ENCODE data around the gene IGFALS.

The IGFALS gene

GRCh38 chr16:1793578-1794220 is at the start of gene IGFALS:
Gene IGFALS, minus strand, starts transcription at chr16:1793705. Its CDS starts 53 bp downstream, at chr16:1793652.
- DNase-seq: no peak

GRCh38 chr16:1839554-1839953 is 46.0 kb upstream of the IGFALS start:
- no peak for DNase-seq

DNA sequence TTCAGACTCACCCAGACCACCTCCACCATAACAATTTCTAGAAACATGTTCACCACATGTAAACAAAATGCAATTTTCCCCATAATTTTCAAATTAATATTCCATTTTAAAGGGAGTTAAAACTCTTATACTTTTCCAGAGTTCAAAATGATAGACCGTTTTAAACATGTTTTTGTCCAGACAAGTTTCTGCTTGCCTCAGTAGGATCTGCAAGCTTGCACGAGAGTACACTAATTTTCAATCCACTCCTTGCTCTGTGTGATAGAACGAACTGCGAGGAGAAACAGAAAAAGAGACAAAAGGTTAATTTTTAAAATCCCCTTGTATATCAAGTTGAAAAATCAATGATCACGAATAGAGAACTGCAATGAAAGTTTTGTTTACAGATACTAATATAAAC is 40.6 kb upstream of the IGFALS start:
- no peak for DNase-seq

DNA sequence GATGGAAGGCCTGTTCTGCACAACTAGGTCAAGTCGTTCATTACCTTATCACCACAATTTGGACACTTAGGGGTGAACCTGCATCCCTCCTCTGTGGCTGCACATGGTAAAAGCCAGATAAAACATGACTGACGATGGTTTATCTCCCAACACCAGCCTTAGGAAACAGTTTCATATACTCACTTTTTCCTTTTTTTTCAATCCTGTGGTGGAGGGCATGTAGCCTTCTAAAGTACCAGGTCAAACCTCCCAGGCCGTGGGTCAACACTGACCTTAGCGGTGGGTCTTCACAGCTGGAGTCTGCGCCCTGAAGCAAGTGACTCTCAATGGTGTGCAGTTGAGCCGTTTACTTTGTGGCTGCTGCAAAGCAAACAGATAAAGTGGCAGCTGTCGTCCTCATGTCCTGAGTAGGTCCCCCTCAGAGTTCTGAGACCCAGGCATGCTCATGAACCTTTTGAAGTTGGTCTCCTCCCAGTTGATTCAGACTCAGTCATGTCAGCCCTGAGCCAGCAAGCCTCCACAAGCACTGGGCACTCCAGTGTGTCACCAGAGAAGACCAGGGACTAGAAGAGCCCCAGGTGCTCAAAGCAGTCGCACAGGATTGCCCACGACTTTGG is 39.4 kb upstream of the IGFALS start:
- DNase-seq: no peak

- DNase-seq: no peak
These were observed 37.9 kb upstream of the IGFALS start for GRCh38 chr16:1831186-1832075.

DNA sequence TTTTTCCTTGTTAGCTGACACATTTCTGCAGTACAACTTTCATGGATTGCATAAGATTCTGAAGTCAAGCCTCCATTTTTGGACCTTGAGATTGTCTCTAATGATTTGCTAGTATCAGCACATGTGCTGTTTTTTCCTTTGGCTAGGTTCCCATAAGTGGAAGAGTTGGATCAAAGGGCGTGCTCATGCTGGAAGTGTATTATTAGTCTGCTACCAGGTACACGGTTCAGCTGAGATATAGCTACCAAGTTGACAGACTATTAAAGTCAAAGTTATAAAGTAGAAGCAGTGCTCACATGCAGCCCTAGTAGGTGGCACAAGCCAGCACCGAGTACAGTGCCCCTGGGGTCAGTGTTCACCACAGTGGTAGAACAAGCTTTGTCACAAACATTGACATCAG is 36.7 kb upstream of the IGFALS start:
- no peak for DNase-seq

GRCh38 chr16:1828645-1829410 is 35.3 kb upstream of the IGFALS start:
- DNase-seq: no peak

GRCh38 chr16:1826691-1827573 is 33.4 kb upstream of the IGFALS start, which contains the start of the genes FAHD1 and HAGH:
Gene FAHD1, plus strand, starts transcription at chr16:1827206. Its CDS starts 33 bp downstream, at chr16:1827239.
Gene HAGH, minus strand, starts transcription at chr16:1826825. Its CDS starts 38 bp downstream, at chr16:1826787.
- DNase-seq: peak; percentile 80

DNA sequence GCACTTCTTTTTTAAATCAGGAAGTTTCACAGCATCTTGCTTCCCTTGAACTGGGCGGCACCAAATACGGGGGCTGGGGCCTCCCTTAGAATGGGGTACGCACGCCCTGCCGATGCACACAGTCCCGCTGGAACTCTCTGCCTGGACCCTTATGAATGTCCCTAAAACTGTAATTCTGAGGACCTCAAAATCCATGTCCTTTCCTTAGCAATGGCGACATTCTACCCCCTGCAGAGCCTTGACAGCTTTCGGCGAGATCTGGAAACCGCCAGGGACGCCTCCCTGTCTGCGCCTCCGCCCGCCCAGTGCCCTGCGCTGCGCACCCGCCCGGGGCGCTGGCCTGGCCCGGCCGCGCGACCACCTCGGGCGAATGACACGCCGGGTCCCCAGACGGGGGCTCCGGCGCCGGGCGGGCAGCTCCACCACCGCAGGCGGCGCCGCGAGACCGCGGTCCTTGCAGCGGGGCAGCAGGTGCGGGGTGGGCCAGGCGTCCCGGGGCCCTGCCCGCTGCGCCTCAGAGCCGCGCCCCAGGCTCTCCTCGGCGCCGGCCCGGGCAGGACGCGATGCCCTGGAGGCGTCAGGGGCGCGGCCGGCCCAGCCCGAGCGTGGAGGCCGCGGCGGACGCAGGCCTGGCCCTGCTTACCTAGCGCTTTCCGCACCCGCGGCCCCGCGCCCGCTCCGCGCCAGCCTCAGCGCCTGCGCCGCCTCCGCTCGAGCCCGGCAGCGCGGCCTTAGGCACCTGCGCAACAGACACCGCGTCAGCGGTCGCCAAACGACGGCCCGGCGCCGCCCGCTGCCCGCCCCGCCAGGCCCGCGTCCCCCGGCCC is 32.6 kb upstream of the IGFALS start:
- no peak for DNase-seq

GRCh38 chr16:1825381-1825863 is 31.9 kb upstream of the IGFALS start:
- no peak for DNase-seq

DNA sequence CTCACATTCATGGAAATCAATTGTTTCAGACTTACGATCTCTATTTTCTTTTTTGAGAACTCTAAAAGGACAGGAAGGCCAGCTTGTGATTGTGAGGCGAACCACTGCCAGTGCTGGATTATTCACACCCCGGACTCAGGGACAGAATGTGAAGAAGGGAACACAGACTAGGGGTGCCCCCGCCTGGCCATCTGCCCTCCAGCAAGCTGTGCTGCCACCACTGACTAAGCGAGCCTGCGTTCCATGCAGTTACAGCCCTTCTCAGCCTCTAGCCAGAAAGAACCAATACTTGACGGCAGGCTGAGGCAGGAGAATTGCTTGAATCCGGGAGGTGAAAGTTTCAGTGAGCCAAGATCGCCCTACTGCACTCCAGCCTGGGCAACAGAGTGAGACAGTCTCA is 30.3 kb upstream of the IGFALS start:
- no peak for DNase-seq

DNA sequence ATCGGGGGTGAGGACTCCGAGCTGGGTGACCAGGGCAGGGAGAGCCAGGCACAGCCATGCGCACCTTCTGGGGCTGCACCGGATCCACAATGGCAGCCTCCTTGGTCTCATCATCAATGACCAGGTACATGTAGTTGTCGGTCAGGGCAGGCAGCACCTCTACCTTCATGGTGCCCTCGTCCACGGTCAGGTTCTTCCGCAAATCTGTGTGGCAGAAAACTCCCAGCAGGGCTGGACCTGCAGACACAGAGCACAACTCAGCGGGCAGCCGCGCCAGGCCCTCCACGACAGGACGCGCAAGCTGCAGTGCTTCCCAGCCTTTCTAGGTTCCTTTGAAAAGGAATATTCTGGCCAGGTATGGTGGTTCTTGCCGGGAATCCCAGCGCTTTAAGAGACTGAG is 29.3 kb upstream of the IGFALS start:
- no peak for DNase-seq

DNA sequence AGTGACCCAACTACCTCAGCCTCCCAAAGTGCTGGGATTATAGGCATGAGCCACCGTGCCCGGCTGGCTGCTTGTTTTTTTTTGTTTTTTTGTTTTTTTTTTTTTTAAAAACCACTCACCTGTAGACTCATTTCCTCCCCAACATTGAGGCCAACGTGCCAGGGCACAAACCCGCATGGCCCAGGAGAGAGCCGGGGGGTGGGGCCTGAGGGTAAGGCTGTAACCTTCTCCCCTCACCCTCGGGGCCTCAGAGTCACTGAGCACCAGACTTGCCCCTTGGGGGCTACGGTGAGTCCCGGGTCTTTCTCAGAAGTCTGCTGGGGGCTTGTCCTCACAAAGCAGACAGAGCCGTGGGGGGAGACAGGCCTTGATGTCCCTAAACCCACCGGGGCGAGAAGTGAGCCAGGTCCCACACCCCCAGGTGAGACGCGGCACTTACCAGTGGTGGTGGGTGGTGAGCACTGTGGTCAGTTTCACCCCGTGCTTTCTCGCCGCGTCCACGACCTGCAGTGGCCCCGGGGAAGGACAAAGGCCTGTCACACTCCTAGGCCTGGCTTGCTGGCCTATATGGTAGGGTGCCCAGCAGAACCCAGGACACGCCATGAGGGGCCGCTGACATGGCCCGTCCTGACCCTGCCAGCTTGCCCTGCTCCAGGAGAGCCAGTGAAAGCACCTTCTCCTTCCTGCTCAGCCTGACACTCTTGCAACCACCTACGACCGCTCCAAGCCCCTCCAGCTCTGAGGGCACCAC is 28.5 kb upstream of the IGFALS start:
- DNase-seq: no peak

- no peak for DNase-seq
These were observed 27.4 kb upstream of the IGFALS start for GRCh38 chr16:1820946-1821290.

GRCh38 chr16:1820096-1820945 is 26.8 kb upstream of the IGFALS start:
- no peak for DNase-seq

DNA sequence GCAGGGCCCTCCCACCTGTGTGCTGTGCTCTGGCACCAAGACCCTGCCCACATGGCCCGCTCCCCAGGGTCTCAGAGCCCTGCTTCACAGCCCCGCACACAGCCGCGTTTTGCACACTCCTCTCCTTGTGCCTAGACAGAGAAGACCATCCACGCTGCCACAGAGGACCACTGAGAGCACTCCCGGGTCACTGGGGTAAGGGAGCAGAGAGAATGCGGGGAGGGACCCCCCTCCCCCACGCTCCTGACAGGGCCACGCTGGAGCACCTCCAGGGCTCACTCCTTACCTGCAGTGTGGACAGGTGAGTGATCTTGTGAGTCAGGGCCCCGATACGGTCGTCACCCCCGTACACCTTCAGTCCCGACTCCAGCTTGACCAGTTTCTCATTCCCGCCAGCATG is 26.1 kb upstream of the IGFALS start:
- DNase-seq: no peak

DNA sequence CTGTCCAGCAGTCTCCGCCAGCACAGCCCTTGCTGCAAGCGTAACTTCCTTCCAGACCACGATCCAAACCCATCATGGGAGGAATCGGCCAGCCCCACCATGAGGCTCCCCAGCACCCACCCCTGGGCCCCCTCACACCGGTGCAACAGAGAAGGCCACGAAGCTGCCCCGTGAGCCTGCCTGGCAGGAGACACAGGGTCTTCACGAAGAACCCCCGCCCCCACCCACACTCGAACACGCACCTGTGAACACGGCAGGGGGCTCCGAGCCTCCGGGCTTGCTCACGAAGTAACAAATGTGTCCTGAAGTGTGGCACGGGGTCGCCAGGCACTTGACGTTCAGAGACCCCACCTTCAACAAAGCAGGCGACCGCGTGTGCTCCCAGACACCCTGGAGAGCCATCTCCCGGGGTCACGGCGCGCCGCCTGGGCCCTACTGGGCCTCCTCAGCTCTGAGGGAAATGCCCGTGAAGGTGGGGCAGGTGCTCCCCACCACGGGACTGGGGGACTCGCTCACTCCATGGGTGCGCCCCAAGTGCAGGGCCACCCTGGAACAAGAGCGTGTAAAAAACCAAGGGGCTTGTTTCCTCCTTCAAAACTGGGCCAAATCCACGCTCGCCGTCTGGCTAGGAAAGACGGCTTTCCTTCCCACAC is 25.5 kb upstream of the IGFALS start:
- no peak for DNase-seq

- DNase-seq: no peak
These were observed 24.8 kb upstream of the IGFALS start for GRCh38 chr16:1818204-1818872.

Data from NCI-H187 treated with DMSO at 0.1 percent for 48 hours (cell line).